H1 (cell line): ENCODE measurements around the gene METTL18. TPM values are rescaled to one million over a fixed set of nuclear protein-coding genes. Genes with fewer than 3 reads are reported as not detected.

Source experiments
- CBX5 ChIP-seq: fragments of 300-800, 300-1000 bp; sonication (generic); IDR thresholded peaks from 2 replicates; pipeline ENCODE4 v1.7.1; 2016; ENCODE audit warnings: antibody characterized with exemption, low read length, low read depth
- CBX8 ChIP-seq: fragments of 300-800, 300-1000 bp; sonication (generic); IDR thresholded peaks from 2 replicates; pipeline ENCODE4 v1.7.1; 2016; ENCODE audit warnings: low read depth, low read length, borderline replicate concordance
- CHD2 ChIP-seq: IDR thresholded peaks from 2 replicates; pipeline ENCODE4 v1.6.1; 2012; ENCODE audit warnings: low read length, improper control_type of control experiment
- polyA plus RNA-seq, 7 experiments: library from polyadenylated mRNA; depleted of rRNA in 3 of 7; stranded (reverse) in 5 of 7; unstranded in 2 of 7; fragments of >200 nt in 5 of 7; fragments of 200-250 nt in 2 of 7; gene quantifications; 1 replicate in 5 of 7; 2 replicates in 1 of 7; 4 replicates in 1 of 7; pipeline versions ENCODE4 v1.2.1 to v1.2.3, GENCODE V29; 2011 to 2013; ENCODE audit warnings: missing spikeins in 2 of 7, mixed read lengths in 2 of 7
- total RNA-seq: library from RNA; stranded (reverse); fragmentation: NEBNext Ultra II Directional; extraction: Animal tissue kit (Norgen Biotek cat#: 25700); gene quantifications from 2 replicates; pipeline ENCODE4 v1.2.1, GENCODE V29; 2021

METTL18 gene
- total and polyA plus RNA-seq, 2 of the 8 experiments (the other 6 are each of a cell fraction or from before 2014, with no cell fraction given), result 1.4 to 7.6 TPM

GRCh38 chr1:169768161-169768560, 26.5 kb downstream of the METTL18 start (continued):
- TF ChIP-seq CHD2, result no peak
- TF ChIP-seq CBX8, result no peak
- TF ChIP-seq CBX5, result no peak
